HG02678 (cell line): ENCODE data around the gene RFC5.
"Not testable (repeated sequence)": the region's sequence is repeated elsewhere in the genome, so short reads cannot be mapped to it uniquely, and the experiment has no call there.

Experiments
- ATAC-seq: cut with Tn5 transposase; IDR thresholded peaks from one replicate; pipeline ENCODE4 v1.9.1; 2021; ENCODE audit warnings: mild to moderate bottlenecking, moderate library complexity; ENCODE audit not compliant: unreplicated experiment

The RFC5 gene

GRCh38 chr12:118013283-118013682 lies 3.2 kb upstream of the RFC5 start:
- ATAC-seq, result no peak

- ATAC-seq, result no peak
These were observed 1.2 kb upstream of the RFC5 start for GRCh38 chr12:118015306-118015705.

DNA sequence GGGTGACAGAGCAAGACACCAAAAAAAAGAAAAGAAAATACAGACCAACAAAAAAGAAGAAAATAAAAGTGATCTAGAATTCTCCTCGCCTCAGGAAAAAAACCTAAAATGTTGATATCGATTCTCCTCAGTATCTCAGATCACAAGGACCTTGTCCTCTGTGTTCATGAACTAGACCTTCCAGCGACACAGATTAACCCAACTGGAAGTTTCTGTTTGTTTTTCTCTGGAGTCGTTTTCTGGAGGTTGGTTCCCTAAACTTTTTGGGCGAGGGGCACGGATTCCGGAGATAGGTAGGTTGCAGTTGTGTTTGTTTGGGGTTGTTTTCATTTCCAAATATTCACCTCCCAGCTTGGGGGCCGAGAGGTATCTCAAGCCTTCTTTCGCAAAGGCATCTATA lies 559 bp upstream of the RFC5 start:
- no peak for ATAC-seq

DNA sequence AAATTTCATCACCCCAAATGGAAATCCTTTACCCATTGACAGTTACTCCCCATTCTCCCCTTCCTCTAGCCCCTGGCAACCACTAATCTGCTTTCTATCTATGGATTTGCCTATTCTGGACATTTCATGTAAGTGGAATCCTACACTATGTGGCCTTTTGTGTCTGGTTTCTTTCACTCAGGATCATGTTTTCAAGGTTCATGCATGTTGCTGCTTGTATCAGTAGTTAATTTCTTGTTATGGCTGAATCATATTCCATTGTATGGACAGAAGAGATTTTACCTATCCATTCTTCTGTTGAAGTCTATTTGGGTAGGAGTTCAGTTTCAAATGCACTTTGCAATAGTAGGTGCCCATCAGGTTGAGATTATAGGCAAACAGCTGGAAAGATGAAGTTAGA lies 1.4 kb downstream of the RFC5 start:
- ATAC-seq, result no peak

DNA sequence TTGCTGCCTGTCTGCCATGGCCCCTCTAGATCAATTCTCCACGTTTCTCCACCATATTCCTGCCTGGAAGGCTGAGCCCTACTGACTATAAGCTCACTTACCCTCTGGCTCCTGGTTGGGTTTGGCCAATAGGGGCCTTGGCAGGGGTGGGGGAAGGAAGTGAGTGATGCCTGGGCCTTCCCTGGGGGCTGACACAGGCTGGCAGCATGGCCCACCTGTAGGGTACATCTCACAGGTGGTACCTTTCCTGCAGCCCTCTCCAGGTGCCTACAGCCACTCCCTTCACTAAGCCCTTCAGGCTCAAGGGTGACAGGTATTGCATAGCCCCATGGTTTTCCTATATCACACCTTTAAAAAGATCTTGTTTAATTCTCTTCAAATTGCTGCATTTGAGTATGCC lies 3.5 kb downstream of the RFC5 start:
- no peak for ATAC-seq

DNA sequence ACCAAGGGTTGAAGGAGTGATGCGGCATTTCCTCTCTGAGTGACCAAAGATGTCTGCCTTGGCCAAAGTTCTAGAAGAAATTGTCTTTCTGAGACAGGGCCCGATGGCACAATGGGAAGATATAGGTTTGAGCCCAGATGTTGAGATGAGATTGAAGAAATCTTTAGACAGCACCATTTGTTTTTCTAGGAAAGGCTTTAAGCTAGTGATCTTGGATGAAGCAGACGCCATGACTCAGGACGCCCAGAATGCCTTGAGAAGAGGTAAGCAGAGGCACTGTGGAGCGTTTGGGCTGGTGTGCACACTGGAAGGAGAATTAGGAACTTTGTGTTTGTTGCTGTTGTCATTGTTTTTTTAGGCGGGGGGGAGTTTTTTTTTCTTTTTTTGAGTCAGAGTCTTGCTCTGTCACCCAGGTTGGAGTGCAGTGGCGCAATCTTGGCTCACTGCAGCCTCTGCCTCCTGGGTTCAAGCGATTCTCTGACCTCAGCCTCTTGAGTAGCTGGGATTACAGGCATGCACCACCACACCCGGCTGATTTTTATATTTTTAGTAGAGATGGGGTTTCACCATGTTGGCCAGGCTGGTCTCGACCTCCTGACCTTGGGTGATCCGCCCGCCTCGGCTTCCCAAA lies 5.7 kb downstream of the RFC5 start:
- not testable (repeated sequence) for ATAC-seq

DNA sequence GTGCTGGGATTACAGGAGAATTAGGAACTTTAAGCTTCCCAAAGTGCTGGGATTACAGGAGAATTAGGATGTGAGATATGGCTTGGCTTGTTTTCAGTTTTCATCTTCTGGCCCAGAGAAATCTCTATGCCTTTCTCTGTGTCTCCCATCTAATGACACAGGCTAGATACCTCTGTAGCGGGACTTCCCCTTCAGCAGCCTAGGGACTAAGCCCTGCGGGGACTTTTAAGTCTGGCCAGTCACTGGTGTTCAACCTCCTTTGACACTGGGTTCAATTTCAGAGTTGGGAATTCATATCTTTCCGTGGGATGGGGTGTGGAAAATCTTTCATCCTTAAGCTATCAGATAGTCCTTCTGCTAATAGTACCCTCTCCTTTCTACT lies 6.2 kb downstream of the RFC5 start:
- ATAC-seq, result no peak

DNA sequence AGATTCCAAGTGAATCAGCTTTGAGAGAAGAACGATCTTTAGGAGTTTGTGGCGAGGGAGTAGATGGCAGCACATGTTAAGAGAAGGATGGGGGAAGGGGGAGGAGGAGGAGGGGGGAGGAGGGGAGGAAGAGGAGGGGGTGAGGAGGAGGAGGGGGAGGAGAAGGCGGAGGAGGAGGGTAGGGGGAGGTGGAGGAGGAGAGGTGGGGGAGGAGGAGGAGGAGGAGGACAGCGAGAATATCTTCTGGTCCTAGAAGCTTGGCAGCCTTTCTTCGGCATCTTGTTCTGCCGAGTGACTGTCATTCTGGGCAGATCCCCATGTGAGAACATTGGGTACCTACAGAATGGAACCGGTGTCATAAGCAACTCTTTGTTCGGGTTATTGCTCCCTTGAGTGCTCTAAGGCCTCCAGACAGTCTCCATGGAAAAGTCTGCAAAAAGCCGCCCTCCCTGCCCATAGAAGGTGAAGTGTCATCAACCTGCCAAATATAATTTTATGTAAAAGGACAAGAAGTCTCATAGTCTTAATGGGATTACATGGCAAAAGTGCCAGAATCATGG lies 6.9 kb downstream of the RFC5 start:
- ATAC-seq, result no peak

DNA sequence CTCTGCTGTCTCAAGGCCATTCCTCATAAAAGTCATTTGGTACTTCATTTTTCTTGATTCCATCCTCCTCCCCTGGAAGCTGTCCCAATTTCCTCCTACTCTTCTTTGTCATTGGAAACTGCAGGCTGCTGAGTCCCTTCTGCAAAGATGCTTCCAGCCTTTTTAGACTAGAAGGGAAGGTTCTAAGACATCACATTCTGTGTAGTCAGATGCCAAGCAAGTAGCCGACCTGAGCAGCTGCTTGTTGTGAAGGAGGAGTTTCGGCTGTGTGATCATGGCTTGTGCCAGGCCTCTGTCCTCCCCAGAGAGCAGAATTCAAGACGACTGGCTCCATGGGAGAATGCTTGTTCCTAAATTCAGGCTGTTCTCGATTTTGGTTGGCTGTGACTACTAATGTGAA lies 8.7 kb downstream of the RFC5 start:
- no peak for ATAC-seq

GRCh38 chr12:118029166-118029565 lies 12.7 kb downstream of the RFC5 start:
- ATAC-seq, result no peak

DNA sequence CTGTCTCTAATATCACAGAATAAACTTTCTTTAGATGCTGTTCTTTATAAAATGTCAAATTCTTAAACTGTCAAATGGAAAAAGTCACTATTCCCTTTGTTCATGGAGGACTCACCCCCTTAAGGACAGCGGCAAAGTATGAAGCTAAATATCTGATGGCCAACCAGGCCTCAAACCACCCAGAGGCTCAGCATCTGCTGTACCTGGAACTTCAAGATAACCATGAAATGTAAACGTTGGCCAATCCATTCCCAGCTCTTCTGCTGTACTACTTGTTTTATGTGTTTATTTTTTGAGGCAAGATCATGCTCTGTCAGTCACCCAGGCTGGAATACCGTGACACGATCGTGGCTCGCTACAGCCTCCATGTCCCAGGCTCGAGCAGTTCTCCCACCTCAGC lies 15.7 kb downstream of the RFC5 start:
- ATAC-seq, result no peak

GRCh38 chr12:118033323-118033722 lies 16.8 kb downstream of the RFC5 start:
- ATAC-seq, result no peak

DNA sequence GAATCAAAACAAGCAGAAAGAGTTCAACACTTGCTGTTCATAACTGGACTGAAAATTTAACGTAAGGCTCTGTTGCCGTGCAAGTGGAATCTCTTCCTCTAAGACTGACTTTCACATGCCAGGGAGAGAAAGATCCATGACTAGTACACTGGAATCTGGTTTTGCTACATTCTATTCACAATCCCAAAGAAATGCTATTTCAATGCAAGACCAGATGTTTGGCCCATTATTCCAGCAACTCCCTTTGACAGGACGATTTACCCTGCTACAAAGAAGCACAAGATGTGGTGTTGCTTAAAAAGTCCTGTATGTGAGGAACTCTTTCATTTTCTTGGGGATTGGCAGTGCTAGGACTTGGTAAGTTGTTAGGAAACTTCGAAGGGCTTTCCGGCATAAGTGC lies 17.4 kb downstream of the RFC5 start:
- no peak for ATAC-seq

GRCh38 chr12:118034429-118035189 lies 18.1 kb downstream of the RFC5 start:
- no peak for ATAC-seq

GRCh38 chr12:118035190-118036041 lies 18.9 kb downstream of the RFC5 start:
- peak; percentile 83 for ATAC-seq

- no peak for ATAC-seq
These were observed 20.3 kb downstream of the RFC5 start for GRCh38 chr12:118036672-118037411.

DNA sequence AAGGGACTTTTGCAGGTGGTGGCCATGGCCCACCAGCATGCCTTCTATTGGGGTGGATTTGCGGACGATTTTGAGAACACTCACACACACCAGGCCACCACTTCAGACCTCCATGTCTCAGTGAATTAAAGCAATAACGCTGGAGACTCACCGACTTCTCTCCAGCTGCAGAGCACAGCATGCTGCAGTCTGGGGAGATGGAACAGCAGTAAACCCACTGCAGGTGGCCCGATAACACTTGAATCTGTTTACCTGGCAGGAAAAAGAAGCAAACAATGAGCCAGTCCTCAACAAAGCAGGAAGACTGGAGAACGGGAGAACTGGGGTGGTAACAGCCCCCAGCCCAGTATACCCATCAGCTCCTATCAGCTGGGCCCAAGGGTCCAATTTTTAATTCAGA lies 21.6 kb downstream of the RFC5 start:
- ATAC-seq, result no peak

DNA sequence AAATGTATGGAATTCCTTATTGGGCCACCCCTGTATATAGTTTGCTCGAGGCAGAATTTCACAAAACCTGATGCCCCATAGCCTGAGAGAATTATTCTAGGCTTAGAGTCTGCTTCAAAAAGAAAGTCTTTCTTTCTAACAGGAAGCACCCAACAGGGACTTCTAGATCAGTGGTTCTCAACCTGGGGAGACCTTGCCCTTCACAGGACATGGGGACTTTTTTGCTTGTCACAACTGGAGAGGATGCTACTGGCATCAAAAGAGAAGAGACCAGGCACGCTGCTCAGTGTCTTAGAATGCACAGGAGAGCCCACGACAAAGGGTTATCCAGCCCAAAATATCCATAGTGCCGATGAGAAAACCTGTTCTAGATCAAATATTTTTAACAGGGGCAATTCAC lies 25.6 kb downstream of the RFC5 start:
- no peak for ATAC-seq

DNA sequence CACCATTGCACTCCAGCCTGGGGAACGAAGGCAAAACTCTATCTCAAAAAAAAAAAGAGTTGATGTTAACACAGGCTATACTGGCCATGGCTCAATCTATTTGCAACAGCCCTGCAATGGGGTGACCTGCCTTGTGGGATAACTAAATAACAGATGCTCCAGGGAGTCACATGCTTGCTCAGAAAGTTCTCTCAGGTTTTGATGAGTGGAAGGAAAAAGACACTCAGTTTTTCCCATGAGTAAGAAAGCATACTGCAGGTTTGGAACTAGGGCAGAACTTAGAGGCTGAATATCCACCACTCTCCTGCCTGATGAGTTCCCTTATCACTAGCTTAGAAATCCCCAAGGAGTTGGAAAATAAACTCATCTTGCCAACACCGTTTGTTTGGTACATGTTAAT lies 27.6 kb downstream of the RFC5 start:
- ATAC-seq, result no peak

DNA sequence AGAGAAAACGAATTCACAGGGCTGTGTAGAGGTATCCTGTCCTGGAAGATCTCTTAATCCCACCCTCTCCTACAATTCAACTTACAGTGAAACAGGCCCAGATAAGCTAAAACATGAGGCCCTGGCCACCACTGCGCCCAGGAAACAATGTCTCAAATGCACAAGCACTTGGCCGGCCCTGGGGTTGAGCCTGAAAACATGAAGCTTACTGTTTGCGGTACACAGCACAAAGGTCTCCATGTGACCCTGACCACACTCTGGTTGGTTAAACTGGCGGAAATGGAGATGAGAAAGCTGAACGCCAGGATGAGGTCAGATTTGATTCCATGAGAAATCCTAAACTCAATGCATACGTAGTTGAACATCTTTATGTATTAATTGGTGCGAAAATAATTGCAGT lies 28.1 kb downstream of the RFC5 start:
- ATAC-seq, result no peak

- ATAC-seq, result no peak
These were observed 29.9 kb downstream of the RFC5 start for GRCh38 chr12:118046430-118046829.
